SK-N-SH (cell line): ENCODE data around the gene SLC38A8. TPM values are rescaled to one million over a fixed set of nuclear protein-coding genes. Genes with fewer than 3 reads are reported as not detected.

ENCODE experiments used
- CTCF ChIA-PET: fragments of 300-600, 350-600 bp; formaldehyde crosslinking; extraction: SDS; loops from one replicate; lab custom pipeline; 2021; lab: Yijun Ruan, JAX
- POLR2A ChIA-PET: fragments of 350-600 bp; sonication (Branson Sonifier 250); formaldehyde crosslinking; extraction: SDS; loops from one replicate; lab custom pipeline; 2020; ENCODE audit warnings: antibody characterized with exemption, inconsistent platforms; lab: Yijun Ruan, JAX
- DNase-seq: peaks from one replicate; pipeline ENCODE4 v3.0.0; 2012
- H2AFZ ChIP-seq: fragments of 200-600 bp; sonication (generic); 2 replicates; pipeline ENCODE4 v1.8.1; 2016; ENCODE audit warnings: antibody characterized with exemption, mild to moderate bottlenecking, low read depth
- H3F3A ChIP-seq: fragments of 200-600 bp; sonication (generic); replicated peaks from 2 replicates; pipeline ENCODE3; 2016; ENCODE audit warnings: antibody characterized with exemption, mild to moderate bottlenecking; ENCODE audit not compliant: insufficient read depth
- H3K27ac ChIP-seq, 2 experiments: fragments of 200-500 bp in 1 of 2; fragments of 200-600 bp in 1 of 2; sonication (Bioruptor generic) in 1 of 2; sonication (generic), shearing (Covaris generic) in 1 of 2; 2 replicates each; pipeline versions ENCODE4 v1.5.1 to v1.6.1; 2014 to 2016; ENCODE audit warnings: low read depth in 2 of 2, inconsistent platforms in 1 of 2, low read length in 1 of 2, mild to moderate bottlenecking in 1 of 2, mixed read lengths in 1 of 2
- H3K27me3 ChIP-seq: fragments of 200-600 bp; sonication (generic), shearing (Covaris generic); 2 replicates; pipeline ENCODE4 v1.6.1; 2016; ENCODE audit warnings: mixed run types; ENCODE audit not compliant: insufficient read depth
- H3K36me3 ChIP-seq, 2 experiments: fragments of 200-500 bp in 1 of 2; fragments of 200-600 bp in 1 of 2; sonication (Bioruptor generic) in 1 of 2; sonication (generic) in 1 of 2; replicated peaks in 1 of 2; 2 replicates each; pipeline versions ENCODE3 to v1.5.1; 2014 to 2016; ENCODE audit warnings: low read length in 1 of 2, mild to moderate bottlenecking in 1 of 2; ENCODE audit not compliant: insufficient read depth in 2 of 2, control insufficient read depth in 1 of 2
- H3K4me1 ChIP-seq, 2 experiments: fragments of 200-500 bp in 1 of 2; fragments of 200-600 bp in 1 of 2; sonication (Bioruptor generic) in 1 of 2; sonication (generic), shearing (Covaris generic) in 1 of 2; 2 replicates each; pipeline versions ENCODE4 v1.5.1 to v1.6.1; 2014 to 2016; ENCODE audit warnings: low read depth in 1 of 2, low read length in 1 of 2, mixed run types in 1 of 2; ENCODE audit not compliant: insufficient read depth in 2 of 2, control insufficient read depth in 1 of 2
- H3K4me2 ChIP-seq: fragments of 200-600 bp; sonication (generic), shearing (Covaris generic); 2 replicates; pipeline ENCODE4 v1.6.1; 2017; ENCODE audit warnings: mixed run types
- H3K4me3 ChIP-seq, 2 experiments: fragments of 200-500 bp in 1 of 2; fragments of 200-600 bp in 1 of 2; sonication (Bioruptor generic) in 1 of 2; sonication (generic), shearing (Covaris generic) in 1 of 2; 2 replicates each; pipeline versions ENCODE4 v1.5.1 to v1.8.1; 2014 to 2016; ENCODE audit warnings: low read depth in 2 of 2, inconsistent platforms in 1 of 2, low read length in 1 of 2, mild to moderate bottlenecking in 1 of 2, mixed read lengths in 1 of 2, moderate library complexity in 1 of 2
- H3K79me2 ChIP-seq: fragments of 200-600 bp; sonication (generic); 2 replicates; pipeline ENCODE4 v1.8.1; 2017; ENCODE audit warnings: mild to moderate bottlenecking; ENCODE audit not compliant: insufficient read depth
- H3K9ac ChIP-seq: fragments of 200-600 bp; sonication (generic); 2 replicates; pipeline ENCODE4 v1.6.1; 2017; ENCODE audit warnings: mixed run types
- H3K9me2 ChIP-seq: fragments of 200-600 bp; sonication (generic); 2 replicates; pipeline ENCODE4 v1.6.1; 2017; ENCODE audit warnings: mixed run types
- H3K9me3 ChIP-seq: fragments of 200-600 bp; sonication (generic); 2 replicates; pipeline ENCODE4 v1.6.1; 2017; ENCODE audit warnings: mixed run types, mild to moderate bottlenecking, moderate library complexity
- H4K20me1 ChIP-seq: fragments of 200-600 bp; sonication (generic); 2 replicates; pipeline ENCODE4 v1.6.1; 2017; ENCODE audit warnings: mild to moderate bottlenecking, mixed run types; ENCODE audit not compliant: insufficient read depth
- CTCF ChIP-seq: fragments of 200-600 bp; sonication (generic); IDR thresholded peaks from 2 replicates; pipeline ENCODE4 v1.6.1; 2017; ENCODE audit warnings: antibody characterized with exemption, mild to moderate bottlenecking, moderate library complexity
- ELF1 ChIP-seq: IDR thresholded peaks from 2 replicates; pipeline ENCODE4 v1.4.0; 2012
- EP300 ChIP-seq, 2 experiments: IDR thresholded peaks; 2 replicates each; pipeline versions ENCODE4 v1.4.0 to v1.6.1; 2012; ENCODE audit warnings: borderline replicate concordance in 1 of 2, low read depth in 1 of 2, low read length in 1 of 2
- EZH2phosphoT487 ChIP-seq: fragments of 200-600 bp; sonication (generic); IDR thresholded peaks from 2 replicates; pipeline ENCODE4 v1.6.1; 2017; ENCODE audit warnings: low read depth, mixed run types, mild to moderate bottlenecking, antibody characterized with exemption, moderate library complexity, borderline replicate concordance
- FOSL2 ChIP-seq: IDR thresholded peaks from 2 replicates; pipeline ENCODE4 v1.4.0; 2012; ENCODE audit warnings: low read depth, mild to moderate bottlenecking, moderate library complexity, borderline replicate concordance
- FOXJ3 ChIP-seq: sonication (generic); formaldehyde crosslinking; IDR thresholded peaks from 2 replicates; pipeline ENCODE4 v1.5.1; 2020; ENCODE audit warnings: mild to moderate bottlenecking, missing genetic modification reagents
- FOXM1 ChIP-seq: IDR thresholded peaks from 2 replicates; pipeline ENCODE4 v1.4.0; 2012; ENCODE audit warnings: low read depth, mild to moderate bottlenecking
- JUND ChIP-seq: IDR thresholded peaks from 2 replicates; pipeline ENCODE4 v1.4.0; 2012
- MXI1 ChIP-seq: IDR thresholded peaks from 2 replicates; pipeline ENCODE4 v1.6.1; 2012; ENCODE audit warnings: mild to moderate bottlenecking, low read depth, low read length, improper control_type of control experiment
- NFIC ChIP-seq: IDR thresholded peaks from 2 replicates; pipeline ENCODE4 v1.4.0; 2012; ENCODE audit warnings: borderline replicate concordance
- PBX3 ChIP-seq: IDR thresholded peaks from 2 replicates; pipeline ENCODE4; 2012
- RFX5 ChIP-seq: IDR thresholded peaks from 2 replicates; pipeline ENCODE4 v1.6.1; 2012; ENCODE audit warnings: mild to moderate bottlenecking, improper control_type of control experiment, low read length
- USF2 ChIP-seq: fragments of 150-350 bp; IDR thresholded peaks from 2 replicates; pipeline ENCODE4 v1.6.1; 2017; ENCODE audit warnings: antibody characterized with exemption, low read length, low read depth, borderline replicate concordance
- WGBS: methylation state at CpG from one replicate; pipeline ENCODE4 v1.1.6; 2017; ENCODE audit warnings: low lambda C conversion rate; 5-methylcytosine and 5-hydroxymethylcytosine counted together
- polyA plus RNA-seq, 3 experiments: library from polyadenylated mRNA; depleted of rRNA; stranded (reverse); fragments of >200 nt; gene quantifications; 2 replicates each; pipeline ENCODE4 v1.2.3, GENCODE V29; 2012

SLC38A8 gene
- polyA plus RNA-seq, 1 of the 3 experiments (the other 2 are of a cell fraction) = not detected

- Histone ChIP-seq H3K4me3 (no peak overlapping the region), H3K27ac (no peak overlapping the region), H3K27me3 (no peaks in the 10 kb centered on the region), H3K9me3 (no peaks in the 10 kb centered on the region), H3K9me2 (no peaks in the 10 kb centered on the region), H3K4me1 (peaks cover 0 to 10% of the 10 kb centered on the region in 2 experiments; a peak in 1 of 4 replicates), H4K20me1 (no peaks in the 10 kb centered on the region), H2AFZ (no peak overlapping the region), H3K9ac (no peak overlapping the region), H3K36me3 (peaks cover 27 to 75% of the 10 kb centered on the region in 2 experiments), H3F3A (no peaks in the 10 kb centered on the region), H3K4me2 (no peak overlapping the region), H3K79me2 (no peaks in the 10 kb centered on the region)
- ChIA-PET POLR2A (no interaction called here), CTCF (interaction anchor here (1.5 to 21.4 kb wide), 5 partner anchors 8 to 132 kb away, joined by 4 to 470 read pairs (median 12); partner anchors contain the start of genes OSGIN1, SLC38A8 and TAF1C)
- 92% methylated on average over 11 of the region's 13 CpGs for WGBS
- TF ChIP-seq PBX3 (no peak), FOXM1 (no peak), EZH2phosphoT487 (no peak)
- no peak for DNase-seq
Observed at GRCh38 chr16:84054916-84055315, 12.3 kb upstream of the SLC38A8 start.

- H2AFZ ChIP-seq = no peak overlapping the region
- peaks cover 0 to 10% of the 10 kb centered on the region in 2 experiments; a peak in 1 of 4 replicates for H3K4me1 ChIP-seq
- WGBS = 95% methylated on average over 14 of the region's 16 CpGs
Observed at GRCh38 chr16:84054271-84054670, 11.7 kb upstream of the SLC38A8 start.

GRCh38 chr16:84053237-84053636 is 10.6 kb upstream of the SLC38A8 start:
- no peak for TF ChIP-seq FOXJ3 (CRISPR knock-in tag)
- no peak for TF ChIP-seq ELF1
- no peak for TF ChIP-seq MXI1
- no peak for TF ChIP-seq FOSL2
- no peak for TF ChIP-seq JUND
- no peak for TF ChIP-seq EP300 (IDR thresholded peaks at IDR 0.05; ENCODE audit: borderline replicate concordance in 1 of 2, low read depth in 1 of 2, low read length in 1 of 2)
- no peak for TF ChIP-seq CTCF
- no peaks in the 10 kb centered on the region for H3K9me2 ChIP-seq
- no peaks in the 10 kb centered on the region for H3K79me2 ChIP-seq
- no peak overlapping the region for H2AFZ ChIP-seq
- no peaks in the 10 kb centered on the region for H4K20me1 ChIP-seq
- ChIA-PET CTCF (interaction anchor here (1.8 to 21.4 kb wide), 4 partner anchors 10 to 93 kb away, joined by 4 to 470 read pairs (median 14); partner anchors contain the start of gene OSGIN1), POLR2A (no interaction called here)
- no peak for DNase-seq
- no peak overlapping the region for H3K27ac ChIP-seq
- H3F3A ChIP-seq = no peaks in the 10 kb centered on the region
- H3K4me3 ChIP-seq = no peak overlapping the region
- H3K36me3 ChIP-seq = peaks cover 18 to 71% of the 10 kb centered on the region in 2 experiments
- H3K9ac ChIP-seq = no peak overlapping the region
- 91% methylated on average over 13 of the region's 13 CpGs for WGBS
- peaks cover 0 to 10% of the 10 kb centered on the region in 2 experiments; a peak in 1 of 4 replicates for H3K4me1 ChIP-seq
- H3K27me3 ChIP-seq = no peaks in the 10 kb centered on the region
- no peaks in the 10 kb centered on the region for H3K9me3 ChIP-seq
- no peak overlapping the region for H3K4me2 ChIP-seq

More at GRCh38 chr16:84054271-84054670, 11.7 kb upstream of the SLC38A8 start:
- TF ChIP-seq MXI1 = no peak
- TF ChIP-seq USF2 = no peak
- no peak for TF ChIP-seq RFX5
- TF ChIP-seq NFIC = no peak
- TF ChIP-seq, all 33 proteins: peak for 0
- H3K36me3 ChIP-seq = peaks cover 21 to 70% of the 10 kb centered on the region in 2 experiments
- no peak overlapping the region for H3K4me3 ChIP-seq
- H3K27me3 ChIP-seq = no peaks in the 10 kb centered on the region
- ChIA-PET CTCF (interaction anchor here (1.5 to 21.4 kb wide), 5 partner anchors 9 to 133 kb away, joined by 4 to 470 read pairs (median 12); partner anchors contain the start of genes OSGIN1, SLC38A8 and TAF1C), POLR2A (no interaction called here)
- H3K4me2 ChIP-seq = no peak overlapping the region
- no peaks in the 10 kb centered on the region for H4K20me1 ChIP-seq
- no peaks in the 10 kb centered on the region for H3F3A ChIP-seq
- no peaks in the 10 kb centered on the region for H3K9me3 ChIP-seq
- H3K27ac ChIP-seq = no peak overlapping the region
- H3K9ac ChIP-seq = no peak overlapping the region
- H3K79me2 ChIP-seq = no peaks in the 10 kb centered on the region
- DNase-seq = no peak
- H3K9me2 ChIP-seq = no peaks in the 10 kb centered on the region
